Measurements from ENCODE around the gene PIAS1.

The PIAS1 gene

GRCh38 chr15:68034719-68035293 is 19.3 kb upstream of the PIAS1 start:
- no peak for DNase-seq (ENCODE audit: low read depth in 2 of 2)
- TF ChIP-seq CTCF (IDR thresholded peaks at IDR 0.05; ENCODE audit: low read depth, low read length), result no peak
- H3K4me3 ChIP-seq (replicated peaks in 1 of 2; ENCODE audit: low read depth in 2 of 2, low read length in 2 of 2), result no peak overlapping the region

- no peak overlapping the region for H3K4me3 ChIP-seq (replicated peaks in 1 of 2; ENCODE audit: low read depth in 2 of 2, low read length in 2 of 2)
- DNase-seq (ENCODE audit: low read depth in 2 of 2), result no peak
- TF ChIP-seq CTCF (IDR thresholded peaks at IDR 0.05; ENCODE audit: low read depth, low read length), result no peak
These were observed 15.9 kb upstream of the PIAS1 start for GRCh38 chr15:68038246-68038645.

- no peak overlapping the region for H3K4me3 ChIP-seq (replicated peaks in 1 of 2; ENCODE audit: low read depth in 2 of 2, low read length in 2 of 2)
- DNase-seq (ENCODE audit: low read depth in 2 of 2), result no peak
- no peak for TF ChIP-seq CTCF (IDR thresholded peaks at IDR 0.05; ENCODE audit: low read depth, low read length)
These were observed 14.0 kb upstream of the PIAS1 start for GRCh38 chr15:68040144-68040543.

- no peak for DNase-seq (ENCODE audit: low read depth in 2 of 2)
- no peak for TF ChIP-seq CTCF (IDR thresholded peaks at IDR 0.05; ENCODE audit: low read depth, low read length)
- no peak overlapping the region for H3K4me3 ChIP-seq (replicated peaks in 1 of 2; ENCODE audit: low read depth in 2 of 2, low read length in 2 of 2)
These were observed 11.8 kb upstream of the PIAS1 start for GRCh38 chr15:68042156-68042854.

- no peak overlapping the region for H3K4me3 ChIP-seq (replicated peaks in 1 of 2; ENCODE audit: low read depth in 2 of 2, low read length in 2 of 2)
- TF ChIP-seq CTCF (IDR thresholded peaks at IDR 0.05; ENCODE audit: low read depth, low read length), result no peak
- no peak for DNase-seq (ENCODE audit: low read depth in 2 of 2)
These were observed 11.3 kb upstream of the PIAS1 start for GRCh38 chr15:68042855-68043222.

- no peak for DNase-seq (ENCODE audit: low read depth in 2 of 2)
- TF ChIP-seq CTCF (IDR thresholded peaks at IDR 0.05; ENCODE audit: low read depth, low read length), result no peak
- H3K4me3 ChIP-seq (replicated peaks in 1 of 2; ENCODE audit: low read depth in 2 of 2, low read length in 2 of 2), result no peak overlapping the region
These were observed 8.5 kb upstream of the PIAS1 start for GRCh38 chr15:68045289-68046265.
